Measurements from ENCODE around the gene IAPP.
"Not testable (repeated sequence)": the region's sequence is repeated elsewhere in the genome, so short reads cannot be mapped to it uniquely, and the experiment has no call there.

The IAPP gene

GRCh38 chr12:21353948-21354347 lies 18.8 kb upstream of the IAPP start:
- no peaks in the 10 kb centered on the region for H3K79me2 ChIP-seq (ENCODE audit: low read length)
- no peaks in the 10 kb centered on the region for H4K20me1 ChIP-seq (ENCODE audit: insufficient read depth, low read length)
- no peaks in the 10 kb centered on the region for H3F3A ChIP-seq (ENCODE audit: insufficient read depth, low read length)
- TF ChIP-seq EZH2phosphoT487 (IDR thresholded peaks at IDR 0.05; ENCODE audit: low read length) (no peak), EZH2 (optimal IDR thresholded peaks at IDR 0.05; ENCODE audit: low read depth, low read length) (no peak), CTCF (IDR thresholded peaks at IDR 0.05; ENCODE audit: low read length) (no peak)
- DNase-seq: no peak
- H2AFZ ChIP-seq (ENCODE audit: low read length): no peak overlapping the region
- no peak overlapping the region for H3K27ac ChIP-seq (ENCODE audit: low read length)
- no peaks in the 10 kb centered on the region for H3K9me2 ChIP-seq (replicated peaks; ENCODE audit: insufficient read depth, low read length)
- no peak overlapping the region for H3K4me2 ChIP-seq (ENCODE audit: low read depth, low read length)
- no peak overlapping the region for H3K9ac ChIP-seq (ENCODE audit: low read length)
- no peaks in the 10 kb centered on the region for H3K27me3 ChIP-seq (replicated peaks; ENCODE audit: insufficient read depth, low read length)
- no peaks in the 10 kb centered on the region for H3K36me3 ChIP-seq (replicated peaks; ENCODE audit: insufficient read depth, low read length)
- no peak overlapping the region for H3K4me3 ChIP-seq (ENCODE audit: low read length)
- H3K9me3 ChIP-seq (replicated peaks; ENCODE audit: insufficient read depth, low read length): no peaks in the 10 kb centered on the region
- H3K4me1 ChIP-seq (ENCODE audit: low read length): no peaks in the 10 kb centered on the region

GRCh38 chr12:21354641-21355040 lies 18.1 kb upstream of the IAPP start:
- Histone ChIP-seq H3K4me3 (ENCODE audit: low read length) (no peak overlapping the region), H3K9me3 (replicated peaks; ENCODE audit: insufficient read depth, low read length) (no peaks in the 10 kb centered on the region), H3K9me2 (replicated peaks; ENCODE audit: insufficient read depth, low read length) (no peaks in the 10 kb centered on the region), H3K27ac (ENCODE audit: low read length) (no peak overlapping the region), H3K4me2 (ENCODE audit: low read depth, low read length) (no peak overlapping the region), H3K79me2 (ENCODE audit: low read length) (no peaks in the 10 kb centered on the region), H3K27me3 (replicated peaks; ENCODE audit: insufficient read depth, low read length) (no peaks in the 10 kb centered on the region), H3K4me1 (ENCODE audit: low read length) (no peaks in the 10 kb centered on the region), H2AFZ (ENCODE audit: low read length) (no peak overlapping the region), H4K20me1 (ENCODE audit: insufficient read depth, low read length) (no peaks in the 10 kb centered on the region), H3F3A (ENCODE audit: insufficient read depth, low read length) (no peaks in the 10 kb centered on the region), H3K36me3 (replicated peaks; ENCODE audit: insufficient read depth, low read length) (no peaks in the 10 kb centered on the region), H3K9ac (ENCODE audit: low read length) (no peak overlapping the region)
- TF ChIP-seq EZH2 (optimal IDR thresholded peaks at IDR 0.05; ENCODE audit: low read depth, low read length) (no peak), EZH2phosphoT487 (IDR thresholded peaks at IDR 0.05; ENCODE audit: low read length) (no peak), CTCF (IDR thresholded peaks at IDR 0.05; ENCODE audit: low read length) (no peak)
- no peak for DNase-seq

- not testable (repeated sequence) for H3K4me2 ChIP-seq (ENCODE audit: low read depth, low read length); H3F3A ChIP-seq (ENCODE audit: insufficient read depth, low read length); H2AFZ ChIP-seq (ENCODE audit: low read length); H3K9me2 ChIP-seq (replicated peaks; ENCODE audit: insufficient read depth, low read length); H3K27ac ChIP-seq (ENCODE audit: low read length); H3K27me3 ChIP-seq (replicated peaks; ENCODE audit: insufficient read depth, low read length); H4K20me1 ChIP-seq (ENCODE audit: insufficient read depth, low read length); H3K4me3 ChIP-seq (ENCODE audit: low read length); H3K36me3 ChIP-seq (replicated peaks; ENCODE audit: insufficient read depth, low read length); H3K4me1 ChIP-seq (ENCODE audit: low read length); DNase-seq; H3K9ac ChIP-seq (ENCODE audit: low read length); H3K79me2 ChIP-seq (ENCODE audit: low read length); H3K9me3 ChIP-seq (replicated peaks; ENCODE audit: insufficient read depth, low read length)
Observed at GRCh38 chr12:21360632-21361031, 12.1 kb upstream of the IAPP start.

GRCh38 chr12:21369141-21369980 lies 3.3 kb upstream of the IAPP start:
- Histone ChIP-seq H3K4me3 (ENCODE audit: low read length) (no peak overlapping the region), H3K27ac (ENCODE audit: low read length) (no peak overlapping the region), H3K79me2 (ENCODE audit: low read length) (no peaks in the 10 kb centered on the region), H3F3A (ENCODE audit: insufficient read depth, low read length) (no peaks in the 10 kb centered on the region), H3K9ac (ENCODE audit: low read length) (no peak overlapping the region), H3K4me2 (ENCODE audit: low read depth, low read length) (no peak overlapping the region), H2AFZ (ENCODE audit: low read length) (no peak overlapping the region), H3K9me3 (replicated peaks; ENCODE audit: insufficient read depth, low read length) (no peaks in the 10 kb centered on the region), H4K20me1 (ENCODE audit: insufficient read depth, low read length) (no peaks in the 10 kb centered on the region), H3K4me1 (ENCODE audit: low read length) (no peaks in the 10 kb centered on the region), H3K36me3 (replicated peaks; ENCODE audit: insufficient read depth, low read length) (no peaks in the 10 kb centered on the region), H3K9me2 (replicated peaks; ENCODE audit: insufficient read depth, low read length) (no peaks in the 10 kb centered on the region; the same call in 1 of the 2 replicates), H3K27me3 (replicated peaks; ENCODE audit: insufficient read depth, low read length) (no peaks in the 10 kb centered on the region)
- TF ChIP-seq CTCF (IDR thresholded peaks at IDR 0.05; ENCODE audit: low read length): no peak
- TF ChIP-seq EZH2phosphoT487 (IDR thresholded peaks at IDR 0.05; ENCODE audit: low read length): no peak
- no peak for TF ChIP-seq EZH2 (optimal IDR thresholded peaks at IDR 0.05; ENCODE audit: low read depth, low read length)
- peak; percentile 10 for DNase-seq
